Superior temporal gyrus (tissue), 1 donor: Measurements from ENCODE around the gene LSM4.

Source experiments
- DNase-seq: peaks from one replicate; pipeline ENCODE4 v3.0.0-alpha.2; 2016; ENCODE audit errors: extremely low spot score

Gene LSM4

DNA sequence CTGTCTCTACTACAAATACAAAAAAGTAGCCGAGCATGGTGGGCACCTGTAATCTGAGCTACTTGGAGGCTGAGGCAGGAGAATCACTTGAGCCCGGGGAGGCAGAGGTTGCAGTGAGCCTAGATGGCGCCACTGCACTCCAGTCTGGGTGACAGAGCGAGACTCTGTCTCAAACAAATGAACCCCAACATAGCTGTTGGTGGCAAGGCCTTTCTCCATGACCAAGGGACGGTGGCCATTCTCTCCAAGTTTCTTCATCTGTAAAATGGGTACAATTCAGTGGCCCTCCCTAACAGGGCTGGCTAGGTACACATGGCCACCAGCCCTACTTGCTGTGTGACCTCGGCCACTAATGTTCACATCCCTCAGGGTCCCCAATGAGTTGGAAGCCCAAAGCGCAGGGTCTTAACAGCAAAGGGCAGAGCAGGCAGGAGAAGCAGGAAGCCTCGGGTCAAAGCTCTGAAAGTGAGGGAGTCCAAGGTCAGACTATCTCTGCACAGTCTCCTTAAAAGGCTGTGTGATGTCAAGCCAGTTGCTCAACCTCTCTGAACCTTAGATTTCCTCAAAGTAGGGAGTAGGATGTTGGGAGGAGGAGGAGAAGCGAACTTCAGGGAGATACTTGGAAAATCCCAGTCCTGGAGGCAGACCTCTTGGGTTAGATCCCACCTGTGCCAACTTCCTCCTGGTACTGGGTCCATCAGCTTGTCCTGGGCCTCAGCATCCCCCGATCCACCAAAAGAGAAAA, 44.2 kb downstream of the LSM4 start:
- DNase-seq, result no peak

DNA sequence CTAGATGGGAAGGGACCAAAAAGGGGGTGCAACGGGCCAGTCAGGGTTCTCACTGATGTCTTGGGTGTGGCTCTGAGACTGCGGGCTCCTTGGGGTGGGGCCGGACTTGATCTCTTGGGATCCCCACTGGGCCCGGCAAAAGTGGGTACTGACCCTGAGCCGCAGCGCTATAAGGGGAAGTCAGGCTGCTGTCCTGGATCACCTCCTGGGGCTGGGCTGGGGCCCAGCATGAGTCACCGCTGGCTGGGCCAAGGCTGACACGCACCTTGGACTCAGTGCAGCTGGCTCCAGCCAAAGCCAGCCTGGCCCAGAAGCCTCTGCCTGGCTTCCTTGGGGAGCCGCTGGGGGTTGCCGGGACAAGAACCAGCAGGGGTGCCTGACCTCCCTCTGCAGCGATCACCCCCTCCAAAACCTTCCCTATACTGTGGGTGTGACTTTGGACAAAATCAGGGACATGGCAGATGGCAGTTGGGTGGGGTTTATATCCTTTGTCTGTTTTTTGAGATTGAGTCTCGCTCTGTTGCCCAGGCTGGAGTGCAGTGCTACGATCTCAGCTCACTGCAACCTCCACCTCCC, 48.0 kb downstream of the LSM4 start:
- DNase-seq, result peak; percentile 71

DNA sequence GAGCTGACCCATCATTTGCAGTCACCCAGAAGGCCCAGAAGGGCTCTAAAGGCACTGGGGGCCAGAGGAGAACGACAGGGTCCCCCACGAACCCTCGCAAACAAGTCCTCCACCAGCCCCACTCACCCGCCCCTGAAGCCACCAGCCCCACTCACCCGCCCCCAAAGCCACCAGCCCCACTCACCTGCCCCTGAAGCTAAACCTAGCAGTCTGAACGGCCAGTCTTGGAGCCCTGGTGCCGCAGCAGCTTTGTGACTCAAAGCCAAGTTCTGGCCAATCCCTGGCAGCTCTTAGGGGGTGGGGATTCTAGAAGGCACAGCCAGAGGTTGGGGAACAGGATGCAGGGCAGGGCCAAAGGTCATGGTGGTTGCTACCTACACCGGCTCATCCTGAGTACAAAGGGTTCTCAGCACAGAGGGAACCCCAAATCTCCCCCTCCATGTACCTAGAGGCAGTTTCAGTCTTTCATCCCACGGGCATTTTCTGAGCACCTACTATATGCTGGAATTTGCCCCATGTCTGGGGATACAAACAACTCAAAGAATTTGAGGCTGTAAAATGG, 48.6 kb downstream of the LSM4 start, which contains the start of gene IQCN:
IQCN (minus strand) TSS at position 234 of the 562 bp plus-strand sequence. CDS start 4,974 bp downstream, outside the sequence.
- no peak for DNase-seq

DNA sequence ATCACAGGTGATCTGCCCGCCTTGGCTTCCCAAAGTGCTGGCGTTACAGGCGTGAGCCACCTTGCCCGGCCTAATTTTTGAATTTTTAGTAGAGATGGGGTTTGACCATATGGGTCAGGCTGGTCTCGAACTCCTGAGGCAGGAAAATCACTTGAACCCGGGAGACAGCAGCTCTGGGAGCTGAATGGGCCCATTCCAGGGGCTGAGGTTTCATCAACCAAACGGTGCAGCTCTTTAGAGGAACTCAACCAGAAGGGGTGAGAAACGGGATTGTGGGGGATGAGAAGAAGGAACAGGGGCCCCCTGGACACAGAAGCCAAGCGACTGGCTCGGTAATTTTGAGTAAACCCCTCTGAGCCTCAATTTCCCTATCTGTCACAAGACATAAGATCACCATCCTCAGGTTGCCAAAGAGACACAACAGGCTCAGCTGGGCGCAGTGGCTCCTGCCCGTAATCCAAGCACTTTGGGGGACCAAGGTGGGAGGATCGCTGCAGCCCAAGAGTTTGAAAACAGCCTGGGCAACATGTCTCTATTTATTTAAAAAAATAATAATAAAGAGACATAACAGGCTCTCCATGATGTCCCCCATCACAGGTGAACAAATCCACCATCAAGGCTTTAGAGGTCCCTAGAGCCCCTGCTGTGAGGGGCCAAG, 49.2 kb downstream of the LSM4 start:
- no peak for DNase-seq

GRCh38 chr19:18271433-18271841, 51.4 kb downstream of the LSM4 start:
- DNase-seq, result no peak

- DNase-seq, result no peak
Observed at GRCh38 chr19:18270326-18270725, 52.5 kb downstream of the LSM4 start.

GRCh38 chr19:18269070-18269723, 53.7 kb downstream of the LSM4 start:
- no peak for DNase-seq

- DNase-seq, result no peak
Observed at GRCh38 chr19:18266771-18267686, 55.8 kb downstream of the LSM4 start.

GRCh38 chr19:18265582-18265981, 57.3 kb downstream of the LSM4 start:
- DNase-seq, result no peak

DNA sequence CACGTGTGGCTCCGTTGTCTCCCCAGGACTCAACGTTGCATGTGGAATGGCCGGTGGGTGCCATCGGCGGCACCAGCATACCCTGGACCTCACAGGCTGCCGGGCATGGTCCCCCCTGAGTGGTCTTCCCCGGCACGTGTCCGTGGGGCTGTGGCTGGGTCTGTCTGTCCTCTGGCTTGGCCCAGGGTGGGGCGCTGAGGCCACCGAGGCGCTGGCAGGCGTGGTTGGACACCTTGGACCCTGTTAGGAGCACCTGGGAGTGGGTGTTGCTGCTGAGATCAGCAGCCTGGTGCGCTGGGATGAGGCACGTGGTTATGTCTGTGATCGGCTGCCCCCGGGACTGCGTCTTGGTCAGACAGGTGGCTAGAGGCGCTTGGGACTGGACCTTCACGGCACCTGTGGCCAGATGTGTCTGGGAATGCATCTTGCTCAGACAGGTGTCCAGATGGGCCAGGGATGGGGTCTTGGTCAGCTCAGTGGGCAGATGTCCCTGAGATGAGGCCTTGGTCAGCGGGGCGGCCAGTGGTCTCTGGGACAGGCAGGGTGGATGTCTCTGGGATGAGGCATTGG, 57.8 kb downstream of the LSM4 start:
- DNase-seq, result no peak

DNA sequence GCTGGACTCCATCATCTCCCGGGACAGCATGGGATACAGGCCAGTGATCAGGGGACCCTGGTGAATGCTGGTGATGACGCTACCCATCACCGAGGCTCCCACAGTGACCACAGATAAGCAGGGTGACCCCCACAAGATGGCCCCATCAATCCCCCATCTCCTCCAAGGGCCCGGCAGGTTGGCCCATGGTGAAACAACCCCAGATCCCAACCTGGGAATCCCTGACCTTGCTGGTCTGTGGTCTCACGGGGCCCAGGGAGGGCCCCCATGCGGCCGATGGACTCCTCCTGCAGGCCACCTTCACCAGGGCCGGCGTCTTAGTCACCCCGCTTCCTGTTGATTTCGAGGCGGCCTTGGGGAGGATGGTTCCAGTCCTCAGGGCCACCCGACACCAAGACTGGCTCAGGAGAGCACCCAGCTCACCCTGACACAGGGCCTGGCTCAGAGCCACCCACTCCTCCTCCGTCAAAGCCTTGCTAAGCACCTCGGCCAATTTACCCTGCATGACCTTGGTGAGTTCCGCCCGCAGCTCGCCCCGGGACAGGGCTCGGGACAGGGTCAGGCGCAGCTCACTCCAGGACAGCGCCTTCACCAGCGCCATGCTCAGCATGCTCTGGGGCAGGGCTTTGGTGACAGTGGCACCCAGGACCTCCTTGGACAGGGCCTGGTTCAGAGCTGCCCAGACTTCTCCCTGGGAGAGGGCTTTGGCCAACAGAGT, 58.6 kb downstream of the LSM4 start:
- no peak for DNase-seq

DNA sequence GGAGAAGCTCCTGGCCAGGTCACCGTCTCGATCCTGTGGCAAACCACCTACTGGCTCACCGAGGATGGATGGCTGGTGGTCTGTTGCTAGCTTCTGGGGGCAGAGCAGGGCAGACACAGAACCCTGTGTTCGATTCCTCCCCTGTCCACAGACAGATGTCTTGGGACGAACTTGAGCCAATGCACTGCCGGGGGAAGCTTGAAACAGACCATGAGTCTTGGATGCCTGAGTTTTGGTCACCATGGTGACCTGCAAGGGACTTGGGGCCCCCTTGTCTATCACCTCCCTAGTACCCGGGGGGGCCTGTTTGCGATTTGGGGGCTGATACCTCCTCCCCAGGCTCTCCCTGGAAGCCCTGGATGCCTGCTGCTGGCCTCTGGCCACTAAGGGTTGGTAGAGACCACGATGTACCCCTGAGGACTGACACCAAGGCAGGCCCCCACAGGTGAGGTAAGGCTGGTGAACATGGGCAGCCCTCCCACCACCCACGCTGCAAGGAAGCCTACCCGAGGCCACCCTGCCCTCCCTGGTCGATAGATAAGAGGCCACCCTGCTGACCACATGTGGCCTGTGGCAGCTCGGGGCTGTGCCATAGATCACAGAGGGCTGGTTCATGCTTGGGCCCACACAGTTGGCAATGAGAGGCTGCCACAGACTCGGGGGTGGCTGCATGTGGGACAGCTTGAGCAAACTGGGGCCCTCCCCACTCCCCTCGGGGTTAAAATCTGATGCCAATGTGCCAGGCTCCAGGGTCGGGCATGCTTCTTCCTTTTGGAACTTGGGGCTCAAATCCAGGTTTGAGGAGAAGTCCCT, 59.3 kb downstream of the LSM4 start:
- no peak for DNase-seq

GRCh38 chr19:18262917-18263316, 60.0 kb downstream of the LSM4 start:
- DNase-seq, result no peak

DNA sequence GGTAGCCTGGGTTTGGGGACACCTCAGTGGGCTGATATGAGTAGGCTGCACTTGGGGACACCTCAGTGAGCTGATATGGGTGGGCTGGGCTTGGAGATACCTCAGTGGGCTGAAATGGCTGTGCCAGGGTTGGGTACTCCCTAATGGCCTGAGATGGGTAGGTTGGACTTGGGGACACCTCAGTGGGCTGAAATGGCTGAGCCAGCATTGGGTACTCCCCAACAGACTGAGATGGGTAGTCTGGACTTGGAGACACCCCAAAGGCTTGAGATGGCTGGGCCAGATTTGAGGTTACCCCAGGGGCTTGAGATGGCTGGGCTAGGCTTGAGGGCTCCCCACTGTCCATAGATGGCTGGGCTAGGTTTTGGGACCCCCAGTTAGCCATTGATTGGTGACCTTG, 60.7 kb downstream of the LSM4 start:
- DNase-seq, result no peak

GRCh38 chr19:18261474-18261873, 61.4 kb downstream of the LSM4 start:
- no peak for DNase-seq

- no peak for DNase-seq
Observed at GRCh38 chr19:18259893-18260292, 63.0 kb downstream of the LSM4 start.

- DNase-seq, result no peak
Observed at GRCh38 chr19:18257503-18258470, 65.1 kb downstream of the LSM4 start.
